K562 (cell line): ENCODE measurements around the gene CPLX1. TPM values are rescaled to one million over a fixed set of nuclear protein-coding genes. Genes with fewer than 3 reads are reported as not detected.

Experiments used
- ATAC-seq: fragments of 200-7000 bp; cut with Tn5 transposase; 3 replicates; pipeline ENCODE4 v1.9.1; 2020; ENCODE audit warnings: moderate library complexity
- BruUV-seq: library from RNA; stranded (reverse); fragments of 400-500 nt; replicated peaks from 2 replicates; lab custom pipeline; 2021; lab: Mats Ljungman, UMichigan
- CTCF ChIA-PET: fragments of 300-600 bp; formaldehyde crosslinking; extraction: SDS; loops from one replicate; lab custom pipeline; 2021; ENCODE audit warnings: low intra/inter-chr PET ratio; lab: Yijun Ruan, JAX
- POLR2A ChIA-PET: fragments of 300-600, 350-650 bp; sonication (Branson Sonifier 250); formaldehyde crosslinking; extraction: SDS; loops from one replicate; lab custom pipeline; 2021; ENCODE audit warnings: antibody characterized with exemption, inconsistent platforms; lab: Yijun Ruan, JAX
- DNase-seq, 4 experiments: peaks; one replicate each; pipeline versions ENCODE4 v3.0.0 to v3.0.0-alpha.2; 2011 to 2018; ENCODE audit warnings: low spot score in 3 of 4, mixed read lengths in 3 of 4; ENCODE audit errors: extremely low read depth in 1 of 4
- FAIRE-seq: peaks from 2 replicates; lab custom pipeline; 2011; peaks lifted over from hg19 to GRCh38; lab: Jason Lieb, UNC
- H2AFZ ChIP-seq: 2 replicates; pipeline ENCODE4 v1.6.0; 2011; ENCODE audit warnings: low read depth, low read length, control low read depth, inconsistent platforms
- H3K27ac ChIP-seq: fragments of 200-600 bp; 3 replicates; pipeline ENCODE4 v1.8.0; 2011; ENCODE audit warnings: low read depth, mild to moderate bottlenecking, control low read depth, inconsistent platforms, low read length, moderate library complexity, mixed read lengths; ENCODE audit errors: extremely low read depth
- H3K27me3 ChIP-seq, 2 experiments: fragments of 300-600 bp in 1 of 2; 2 replicates in 1 of 2; 3 replicates in 1 of 2; pipeline versions ENCODE4 v1.6.0 to v1.8.0; 2011; ENCODE audit warnings: inconsistent platforms in 2 of 2, low read length in 2 of 2, mild to moderate bottlenecking in 1 of 2, mixed read lengths in 1 of 2, moderate library complexity in 1 of 2; ENCODE audit not compliant: control insufficient read depth in 2 of 2, insufficient read depth in 2 of 2
- H3K36me3 ChIP-seq: fragments of 300-600 bp; 3 replicates; pipeline ENCODE4 v1.8.0; 2011; ENCODE audit warnings: mild to moderate bottlenecking, low read length, inconsistent platforms; ENCODE audit not compliant: control insufficient read depth, insufficient read depth
- H3K4me1 ChIP-seq, 2 experiments: fragments of 200-600 bp in 1 of 2; replicated peaks in 1 of 2; 2 replicates in 1 of 2; 3 replicates in 1 of 2; pipeline versions ENCODE4 v1.5.1 to v1.8.0; 2011; ENCODE audit warnings: inconsistent platforms in 2 of 2, low read length in 2 of 2, mild to moderate bottlenecking in 1 of 2, mixed read lengths in 1 of 2, moderate library complexity in 1 of 2; ENCODE audit not compliant: control insufficient read depth in 2 of 2, insufficient read depth in 2 of 2
- H3K4me2 ChIP-seq: 2 replicates; pipeline ENCODE4 v1.6.1; 2011; ENCODE audit warnings: low read length, control low read depth, inconsistent platforms, mixed read lengths; ENCODE audit not compliant: insufficient read depth
- H3K4me3 ChIP-seq: fragments of 200-600 bp; sonication (generic), shearing (Covaris generic); 2 replicates; pipeline ENCODE4 v1.5.1; 2016; ENCODE audit warnings: control low read depth, inconsistent platforms
- H3K79me2 ChIP-seq: fragments of 200-600 bp; 3 replicates; pipeline ENCODE4 v1.8.0; 2011; ENCODE audit warnings: low read length, inconsistent platforms; ENCODE audit not compliant: control insufficient read depth, insufficient read depth
- H3K9ac ChIP-seq, 2 experiments: 2 replicates each; pipeline versions ENCODE4 v1.6.0 to v1.6.1; 2011; ENCODE audit warnings: low read depth in 2 of 2, low read length in 2 of 2, control low read depth in 1 of 2, inconsistent platforms in 1 of 2, mild to moderate bottlenecking in 1 of 2, mixed read lengths in 1 of 2; ENCODE audit not compliant: insufficient read depth in 1 of 2
- H3K9me1 ChIP-seq: one replicate; pipeline ENCODE4 v1.6.0; 2011; ENCODE audit warnings: inconsistent platforms, mild to moderate bottlenecking, low read length, moderate library complexity; ENCODE audit not compliant: control insufficient read depth, insufficient read depth
- H3K9me3 ChIP-seq: replicated peaks from 2 replicates; pipeline ENCODE4 v1.5.1; 2011; ENCODE audit warnings: low read depth, low read length, inconsistent platforms; ENCODE audit not compliant: control insufficient read depth, insufficient read depth
- H4K20me1 ChIP-seq: replicated peaks from 2 replicates; pipeline ENCODE4 v1.6.1; 2011; ENCODE audit warnings: low read length, inconsistent platforms, mixed read lengths; ENCODE audit not compliant: control insufficient read depth, insufficient read depth
- BACH1 ChIP-seq: fragments of 200-800 bp; sonication (Bioruptor generic); IDR thresholded peaks from 2 replicates; pipeline ENCODE4 v1.6.1; 2016; ENCODE audit warnings: missing genetic modification characterization, missing compliant biosample characterization
- MLLT1 ChIP-seq, 2 experiments: fragments of 450-650 bp; IDR thresholded peaks; 2 replicates each; pipeline ENCODE4 v1.6.1; 2016
- NR1H2 ChIP-seq: sonication (generic); formaldehyde crosslinking; IDR thresholded peaks from 2 replicates; pipeline ENCODE4 v1.4.0; 2020; ENCODE audit warnings: mild to moderate bottlenecking, missing genetic modification reagents
- SRSF1 ChIP-seq: fragments of 200-400 bp; formaldehyde crosslinking; IDR thresholded peaks from 2 replicates; pipeline ENCODE4 v1.6.1; 2017; ENCODE audit warnings: mild to moderate bottlenecking, low read depth, low read length, moderate library complexity
- ZNF280A ChIP-seq: fragments of 450-650 bp; IDR thresholded peaks from 2 replicates; pipeline ENCODE4 v1.6.1; 2018; ENCODE audit warnings: mild to moderate bottlenecking, low read depth; ENCODE audit not compliant: partially characterized antibody
- ZNF512 ChIP-seq: IDR thresholded peaks from 2 replicates; pipeline ENCODE4 v1.6.1; 2016; ENCODE audit warnings: missing genetic modification characterization, missing compliant biosample characterization
- ZNF655 ChIP-seq: fragments of 250-450 bp; sonication (Bioruptor Pico); IDR thresholded peaks from 2 replicates; pipeline ENCODE4 v1.5.0; 2021
- whole genome bisulfite sequencing: fragments of 100-300 bp; shearing (Covaris generic); methylation state at CpG from one replicate; pipeline ENCODE4 v1.1.6; 2016; ENCODE audit warnings: low coverage, mixed read lengths; ENCODE audit not compliant: insufficient coverage; ENCODE audit errors: missing lambda C conversion rate; 5-methylcytosine and 5-hydroxymethylcytosine counted together
- in situ Hi-C: fragments of 300-500 bp; cut with MboI; formaldehyde crosslinking; loops from 4 replicates; pipeline ENCODE4 v1.15.0; 2018; ENCODE audit warnings: inconsistent platforms, mixed read lengths
- intact Hi-C: fragments of 100-400 bp; cut with micrococcal nuclease; formaldehyde crosslinking; loops from 2 replicates; pipeline ENCODE4 v1.14.2; 2022
- polyA plus RNA-seq, 8 experiments: library from polyadenylated mRNA; depleted of rRNA in 4 of 8; stranded (reverse) in 5 of 8; unstranded in 3 of 8; fragments of >200 nt; fragmentation: Nextera tagmentation in 2 of 8; fragmentation: Illumina TruSeq in 1 of 8; extraction: Ambion mirVana in 2 of 8; extraction: Trizol in 1 of 8; gene quantifications; 2 replicates each; pipeline versions ENCODE4 v1.2.1 to v1.2.3, GENCODE V29; 2011 to 2014; ENCODE audit warnings: inconsistent platforms in 1 of 8, missing spikeins in 1 of 8
- total RNA-seq, 7 experiments: library from RNA; depleted of rRNA in 6 of 7; stranded (reverse); fragments of >200 nt in 6 of 7; fragmentation: Illumina TruSeq in 2 of 7; extraction: Trizol in 2 of 7; gene quantifications; 2 replicates each; pipeline versions ENCODE4 v1.2.1 to v1.2.3, GENCODE V29; 2011 to 2021; ENCODE audit warnings: low replicate concordance in 1 of 7
- TF ChIP-seq, protein P1 (sequence below): fragments of 250-450 bp; sonication (Bioruptor Pico); IDR thresholded peaks from 2 replicates; pipeline ENCODE4 v1.8.0; 2021; ENCODE audit warnings: moderate library complexity, mild to moderate bottlenecking, inconsistent platforms

CPLX1 gene
- total and polyA plus RNA-seq, 9 of the 15 experiments (the other 6 are each of a cell fraction or from before 2014, with no cell fraction given), result 0.03 to 3.3 (median 0.17) TPM; not detected in 2

- POLR2A ChIA-PET, result no interaction called here
- ATAC-seq (no peak), DNase-seq (no peak), FAIRE-seq (no peak)
- H3K9me1 ChIP-seq, result no peaks in the 10 kb centered on the region
- no TSS peak for BruUV-seq
- no peak overlapping the region for H3K9ac ChIP-seq
- peaks cover 4% of the 10 kb centered on the region; the same call in 1 of the 2 replicates for H3K9me3 ChIP-seq
- H2AFZ ChIP-seq, result no peak overlapping the region
- H4K20me1 ChIP-seq, result no peaks in the 10 kb centered on the region
- no peak overlapping the region for H3K27ac ChIP-seq
- no peaks in the 10 kb centered on the region for H3K79me2 ChIP-seq
- no peaks in the 10 kb centered on the region for H3K36me3 ChIP-seq
- intact Hi-C loops, result no loop called here
- peaks cover 15 to 39% of the 10 kb centered on the region in 2 experiments; a peak in 4 of 5 replicates for H3K27me3 ChIP-seq
- 6% methylated on average over 25 of the region's 29 CpGs for WGBS
- H3K4me1 ChIP-seq, result peaks cover 0 to 38% of the 10 kb centered on the region in 2 experiments; a peak in 2 of 5 replicates
- CTCF ChIA-PET, result no interaction called here
- H3K4me2 ChIP-seq, result no peak overlapping the region
- no peak overlapping the region for H3K4me3 ChIP-seq
- in situ Hi-C loops, result no loop called here
- TF ChIP-seq, protein P1, sequence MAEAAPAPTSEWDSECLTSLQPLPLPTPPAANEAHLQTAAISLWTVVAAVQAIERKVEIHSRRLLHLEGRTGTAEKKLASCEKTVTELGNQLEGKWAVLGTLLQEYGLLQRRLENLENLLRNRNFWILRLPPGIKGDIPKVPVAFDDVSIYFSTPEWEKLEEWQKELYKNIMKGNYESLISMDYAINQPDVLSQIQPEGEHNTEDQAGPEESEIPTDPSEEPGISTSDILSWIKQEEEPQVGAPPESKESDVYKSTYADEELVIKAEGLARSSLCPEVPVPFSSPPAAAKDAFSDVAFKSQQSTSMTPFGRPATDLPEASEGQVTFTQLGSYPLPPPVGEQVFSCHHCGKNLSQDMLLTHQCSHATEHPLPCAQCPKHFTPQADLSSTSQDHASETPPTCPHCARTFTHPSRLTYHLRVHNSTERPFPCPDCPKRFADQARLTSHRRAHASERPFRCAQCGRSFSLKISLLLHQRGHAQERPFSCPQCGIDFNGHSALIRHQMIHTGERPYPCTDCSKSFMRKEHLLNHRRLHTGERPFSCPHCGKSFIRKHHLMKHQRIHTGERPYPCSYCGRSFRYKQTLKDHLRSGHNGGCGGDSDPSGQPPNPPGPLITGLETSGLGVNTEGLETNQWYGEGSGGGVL (CRISPR knock-in tag), result no peak
- TF ChIP-seq MLLT1 (IDR thresholded peaks at IDR 0.05) (no peak), NR1H2 (CRISPR knock-in tag) (no peak), SRSF1 (no peak), BACH1 (tag) (no peak), ZNF655 (CRISPR knock-in tag) (no peak), ZNF280A (no peak), ZNF512 (tag) (no peak)
Measured at GRCh38 chr4:834368-835147, 8.6 kb upstream of the CPLX1 start.
